Activated CD8-positive, alpha-beta T cell treated with anti-CD3 and anti-CD28 coated beads, Interleukin-2, amount 10 ng/mL, durations not matched to agents 7 days and 5 days (primary cell): ENCODE measurements around the gene HIPK2. TPM values are rescaled to one million over a fixed set of nuclear protein-coding genes. Genes with fewer than 3 reads are reported as not detected.

ENCODE experiments used
- ATAC-seq: fragments of 150-1000 bp; cut with Tn5 transposase; one replicate; pipeline ENCODE4 v1.10.0; 2021; ENCODE audit warnings: moderate library complexity
- CTCF ChIA-PET: fragments of 350-600 bp; sonication (Branson Sonifier 250); formaldehyde crosslinking; loops from one replicate; lab custom pipeline; 2021; ENCODE audit warnings: antibody characterized with exemption; lab: Charles Lee
- POLR2A ChIA-PET: fragments of 350-600 bp; sonication (Branson Sonifier 250); formaldehyde crosslinking; loops from one replicate; lab custom pipeline; 2021; ENCODE audit warnings: antibody characterized with exemption; lab: Charles Lee
- DNase-seq: peaks from one replicate; pipeline ENCODE4 v3.0.0-alpha.2; 2020
- H3K27ac Mint-ChIP-seq: one replicate; pipeline ENCODE4 v1.8.0; 2021; ENCODE audit warnings: mild to moderate bottlenecking, mixed read lengths
- H3K27me3 Mint-ChIP-seq: one replicate; pipeline ENCODE4 v1.8.0; 2021; ENCODE audit warnings: low read depth, mixed read lengths
- H3K36me3 Mint-ChIP-seq: one replicate; pipeline ENCODE4 v1.8.0; 2021; ENCODE audit warnings: low read depth, mixed read lengths
- H3K4me1 Mint-ChIP-seq: one replicate; pipeline ENCODE4 v1.8.0; 2021; ENCODE audit warnings: low read depth, mixed read lengths
- H3K4me3 Mint-ChIP-seq: one replicate; pipeline ENCODE4 v1.8.0; 2021; ENCODE audit warnings: mild to moderate bottlenecking, mixed read lengths
- H3K9me3 Mint-ChIP-seq: one replicate; pipeline ENCODE4 v1.8.0; 2022; ENCODE audit warnings: mixed read lengths; ENCODE audit not compliant: insufficient read depth
- total RNA-seq, 2 experiments: library from RNA; stranded (reverse); gene quantifications; one replicate each; pipeline ENCODE4 v1.2.3, GENCODE V29; 2021

HIPK2 gene
- total RNA-seq, 2 experiments from 2014 or later: 17.0 to 17.2 TPM

DNA sequence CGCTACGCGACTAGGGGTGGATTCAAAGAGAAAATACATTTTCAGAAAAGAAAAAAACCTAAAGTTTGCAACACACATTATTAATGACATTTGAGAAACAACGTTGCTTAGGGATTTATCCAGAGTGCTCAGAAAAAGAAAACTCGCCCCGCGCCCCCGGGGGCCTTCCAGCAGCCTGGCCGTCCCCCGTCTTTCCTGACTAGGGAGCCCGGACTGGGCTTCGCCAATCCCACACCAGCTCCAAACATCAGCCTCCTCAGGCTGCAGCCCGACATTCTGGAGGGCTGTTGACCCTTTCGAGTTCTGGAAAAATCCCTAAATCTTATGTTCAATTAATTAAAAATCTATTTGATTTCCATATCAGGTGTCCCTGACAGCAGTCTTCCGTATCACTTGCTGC, 205.7 kb downstream of the HIPK2 start:
- Mint-ChIP-seq H3K4me3 (no peak overlapping the region), H3K9me3 (no peaks in the 10 kb centered on the region), H3K27me3 (no peaks in the 10 kb centered on the region), H3K27ac (no peak overlapping the region), H3K36me3 (no peaks in the 10 kb centered on the region), H3K4me1 (no peaks in the 10 kb centered on the region)
- POLR2A ChIA-PET: interaction anchor here (0.7 kb wide), 1 partner anchor 119 kb away, joined by 3 read pairs; no protein-coding TSS in a partner anchor
- DNase-seq: no peak
- no peak for ATAC-seq
- CTCF ChIA-PET: no interaction called here

GRCh38 chr7:139571651-139572050, 206.1 kb downstream of the HIPK2 start:
- CTCF ChIA-PET: no interaction called here
- POLR2A ChIA-PET: no interaction called here
- H3K27me3 Mint-ChIP-seq: no peaks in the 10 kb centered on the region
- no peaks in the 10 kb centered on the region for H3K4me1 Mint-ChIP-seq
- H3K4me3 Mint-ChIP-seq: no peak overlapping the region
- ATAC-seq (no peak), DNase-seq (no peak)
- H3K36me3 Mint-ChIP-seq: no peaks in the 10 kb centered on the region
- no peaks in the 10 kb centered on the region for H3K9me3 Mint-ChIP-seq
- no peak overlapping the region for H3K27ac Mint-ChIP-seq

- ChIA-PET CTCF (no interaction called here), POLR2A (no interaction called here)
- Mint-ChIP-seq H3K27me3 (no peaks in the 10 kb centered on the region), H3K4me1 (no peaks in the 10 kb centered on the region), H3K9me3 (no peaks in the 10 kb centered on the region), H3K36me3 (no peaks in the 10 kb centered on the region), H3K27ac (no peak overlapping the region), H3K4me3 (no peak overlapping the region)
- no peak for DNase-seq
- no peak for ATAC-seq
These were observed 206.6 kb downstream of the HIPK2 start for GRCh38 chr7:139571190-139571589.

DNA sequence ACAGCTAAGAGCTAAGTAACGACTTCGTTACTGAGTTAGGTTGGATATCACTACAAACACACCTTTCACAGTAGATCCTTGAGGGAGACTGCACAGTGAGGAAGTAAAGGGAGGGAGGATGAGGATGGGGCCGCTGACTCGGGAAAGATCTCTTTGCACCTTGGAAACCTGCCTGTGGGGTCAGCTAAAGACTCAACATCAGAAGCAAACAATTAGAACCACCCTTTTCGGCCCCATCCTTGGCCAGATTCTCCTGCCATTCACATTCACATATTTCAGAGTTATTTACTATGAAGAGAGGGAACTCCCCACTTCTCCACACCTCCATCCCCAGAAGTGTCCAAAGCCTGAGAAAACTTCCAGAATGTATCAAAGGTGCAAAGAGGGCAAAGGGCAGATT, 207.2 kb downstream of the HIPK2 start:
- ATAC-seq (no peak), DNase-seq (no peak)
- H3K4me1 Mint-ChIP-seq: no peaks in the 10 kb centered on the region
- H3K27me3 Mint-ChIP-seq: no peaks in the 10 kb centered on the region
- no peak overlapping the region for H3K27ac Mint-ChIP-seq
- no peak overlapping the region for H3K4me3 Mint-ChIP-seq
- no peaks in the 10 kb centered on the region for H3K36me3 Mint-ChIP-seq
- ChIA-PET CTCF (interaction anchor here (0.9 kb wide), 1 partner anchor 10 kb away, joined by 3 read pairs; no protein-coding TSS in a partner anchor), POLR2A (no interaction called here)
- no peaks in the 10 kb centered on the region for H3K9me3 Mint-ChIP-seq

DNA sequence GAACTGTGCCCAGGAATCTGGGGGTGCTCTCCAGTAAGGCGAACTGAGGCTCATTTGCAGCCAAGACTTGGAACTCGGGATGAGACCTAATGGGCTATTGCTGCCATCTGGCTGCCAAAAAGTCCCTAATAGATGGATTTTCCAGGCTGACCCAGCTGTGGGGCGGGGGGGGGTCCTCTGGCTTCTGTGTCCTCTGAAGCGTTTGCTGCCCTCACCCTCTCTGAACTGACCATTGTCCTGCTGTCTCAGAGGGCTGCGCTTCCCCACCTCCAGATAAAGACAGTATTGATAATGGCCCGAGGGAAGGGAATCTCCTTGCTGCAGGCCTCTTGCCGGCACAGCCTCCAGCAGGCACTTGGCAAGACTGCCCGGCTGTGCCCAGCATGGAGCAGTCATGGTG, 207.7 kb downstream of the HIPK2 start:
- ATAC-seq: no peak
- no peaks in the 10 kb centered on the region for H3K9me3 Mint-ChIP-seq
- no peak overlapping the region for H3K4me3 Mint-ChIP-seq
- H3K27me3 Mint-ChIP-seq: no peaks in the 10 kb centered on the region
- ChIA-PET CTCF (interaction anchor here (0.9 kb wide), 1 partner anchor 10 kb away, joined by 3 read pairs; no protein-coding TSS in a partner anchor), POLR2A (no interaction called here)
- no peak for DNase-seq
- no peak overlapping the region for H3K27ac Mint-ChIP-seq
- no peaks in the 10 kb centered on the region for H3K36me3 Mint-ChIP-seq
- H3K4me1 Mint-ChIP-seq: peaks cover 2% of the 10 kb centered on the region

- H3K36me3 Mint-ChIP-seq: no peaks in the 10 kb centered on the region
- no peak overlapping the region for H3K4me3 Mint-ChIP-seq
- POLR2A ChIA-PET: no interaction called here
- no peak overlapping the region for H3K27ac Mint-ChIP-seq
- no peaks in the 10 kb centered on the region for H3K9me3 Mint-ChIP-seq
- no peak for DNase-seq
- no peaks in the 10 kb centered on the region for H3K27me3 Mint-ChIP-seq
- H3K4me1 Mint-ChIP-seq: peaks cover 2% of the 10 kb centered on the region
- ATAC-seq: no peak
- CTCF ChIA-PET: no interaction called here
These were observed 208.8 kb downstream of the HIPK2 start for GRCh38 chr7:139568813-139569490.

- Mint-ChIP-seq H3K36me3 (no peaks in the 10 kb centered on the region), H3K4me3 (no peak overlapping the region), H3K4me1 (peaks cover 2% of the 10 kb centered on the region), H3K27me3 (no peaks in the 10 kb centered on the region), H3K9me3 (no peaks in the 10 kb centered on the region), H3K27ac (peak overlapping the region; percentile 18)
- no peak for DNase-seq
- ChIA-PET POLR2A (no interaction called here), CTCF (no interaction called here)
- no peak for ATAC-seq
These were observed 209.5 kb downstream of the HIPK2 start for GRCh38 chr7:139568346-139568675.

DNA sequence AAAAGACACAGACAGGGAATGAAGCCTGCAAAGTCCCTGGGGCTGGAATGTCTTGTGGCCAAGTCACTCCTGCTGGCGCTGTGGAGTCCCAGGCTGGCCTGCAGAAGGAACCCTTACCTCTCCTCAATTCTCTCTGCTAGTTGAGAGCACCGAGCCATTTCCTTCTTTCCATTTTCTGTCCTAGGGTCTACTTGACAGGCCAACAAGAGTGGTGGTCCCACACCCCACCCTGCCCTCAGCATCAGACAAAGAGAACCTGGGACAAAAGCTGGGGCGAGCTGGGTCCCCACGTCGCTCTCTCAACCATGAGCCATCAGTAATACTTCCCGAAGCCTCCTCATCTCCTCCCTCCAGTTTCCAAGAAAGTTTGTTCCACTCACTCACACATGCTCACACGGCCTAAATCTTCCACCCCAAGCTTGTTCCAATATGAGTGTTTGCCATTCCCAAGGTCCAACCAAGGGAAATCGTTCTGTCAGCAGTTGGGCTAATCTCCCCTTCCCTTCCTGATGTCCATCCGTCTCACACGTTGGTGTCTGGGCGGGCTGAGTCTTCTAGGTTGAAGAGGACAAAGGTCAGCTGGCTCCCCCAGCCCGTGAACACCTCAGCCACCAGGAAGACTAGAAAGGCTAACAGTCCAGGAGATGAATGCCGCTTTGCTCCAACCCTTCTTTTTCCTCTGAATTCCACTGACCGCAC, 210.0 kb downstream of the HIPK2 start:
- no peak for DNase-seq
- no peak for ATAC-seq

GRCh38 chr7:139566736-139567646, 210.8 kb downstream of the HIPK2 start:
- H3K4me3 Mint-ChIP-seq: no peak overlapping the region
- DNase-seq (no peak), ATAC-seq (no peak)
- no peaks in the 10 kb centered on the region for H3K36me3 Mint-ChIP-seq
- no peaks in the 10 kb centered on the region for H3K27me3 Mint-ChIP-seq
- ChIA-PET POLR2A (interaction anchor here (0.8 to 0.9 kb wide), 2 partner anchors 11 to 23 kb away, joined by 3 read pairs; no protein-coding TSS in a partner anchor), CTCF (no interaction called here)
- H3K9me3 Mint-ChIP-seq: no peaks in the 10 kb centered on the region
- H3K4me1 Mint-ChIP-seq: peaks cover 2% of the 10 kb centered on the region
- no peak overlapping the region for H3K27ac Mint-ChIP-seq

More for the DNA sequence above, 210.0 kb downstream of the HIPK2 start:
- ChIA-PET POLR2A (interaction anchor here (0.8 kb wide), 1 partner anchor 22 kb away, joined by 3 read pairs; no protein-coding TSS in a partner anchor), CTCF (no interaction called here)
- Mint-ChIP-seq H3K27ac (no peak overlapping the region), H3K4me1 (peaks cover 2% of the 10 kb centered on the region), H3K9me3 (no peaks in the 10 kb centered on the region), H3K36me3 (no peaks in the 10 kb centered on the region), H3K27me3 (no peaks in the 10 kb centered on the region), H3K4me3 (no peak overlapping the region)

DNA sequence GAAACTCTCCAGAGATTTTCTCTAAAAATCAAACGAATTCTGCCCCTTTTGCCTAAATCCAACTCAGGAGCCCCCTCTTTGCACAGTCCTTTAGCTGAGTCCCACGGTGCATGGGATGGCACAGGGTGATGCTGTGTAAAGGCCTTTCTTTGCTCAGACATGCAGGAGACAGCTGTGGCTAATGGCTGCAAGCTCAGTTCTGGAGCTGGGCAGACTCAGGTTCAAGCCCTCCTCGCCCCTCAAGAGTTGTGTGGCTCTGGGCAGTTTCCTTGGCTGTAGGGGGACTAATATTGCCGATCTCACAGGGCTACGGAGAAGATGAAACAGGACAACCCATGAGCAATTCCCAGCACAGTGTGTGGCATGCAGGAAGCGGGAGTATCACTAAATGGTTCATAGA, 211.7 kb downstream of the HIPK2 start:
- Mint-ChIP-seq H3K4me3 (no peak overlapping the region), H3K36me3 (no peaks in the 10 kb centered on the region), H3K27ac (no peak overlapping the region), H3K9me3 (no peaks in the 10 kb centered on the region), H3K4me1 (peaks cover 2% of the 10 kb centered on the region), H3K27me3 (no peaks in the 10 kb centered on the region)
- POLR2A ChIA-PET: no interaction called here
- CTCF ChIA-PET: no interaction called here
- ATAC-seq: no peak
- DNase-seq: no peak

GRCh38 chr7:139563856-139564255, 213.9 kb downstream of the HIPK2 start:
- ATAC-seq: no peak
- no peaks in the 10 kb centered on the region for H3K9me3 Mint-ChIP-seq
- no peak overlapping the region for H3K27ac Mint-ChIP-seq
- H3K36me3 Mint-ChIP-seq: no peaks in the 10 kb centered on the region
- no peak overlapping the region for H3K4me3 Mint-ChIP-seq
- CTCF ChIA-PET: interaction anchor here (1.2 kb wide), 1 partner anchor 64 kb away, joined by 3 read pairs; no protein-coding TSS in a partner anchor
- peaks cover 2% of the 10 kb centered on the region for H3K4me1 Mint-ChIP-seq
- no peak for DNase-seq
- POLR2A ChIA-PET: no interaction called here
- H3K27me3 Mint-ChIP-seq: peaks cover 3% of the 10 kb centered on the region
